Pancreas (tissue), 10 donors: Measurements from ENCODE around the gene REM1. TPM values are rescaled to one million over a fixed set of nuclear protein-coding genes. Genes with fewer than 3 reads are reported as not detected.

Experiments used
- ATAC-seq, 4 donors: fragments of 200-7000 bp; cut with Tn5 transposase; one replicate each; pipeline versions ENCODE4 v1.8.0 to v1.9.1; 2020; ENCODE audit warnings: mild to moderate bottlenecking in 4 of 4, moderate library complexity in 4 of 4
- DNase-seq, 6 donors: peaks; one replicate each; pipeline ENCODE4 v3.0.0-alpha.2; 2020
- FAIRE-seq: peaks from 2 replicates; lab custom pipeline; 2012; peaks lifted over from hg19 to GRCh38; lab: Jason Lieb, UNC
- H3K27ac ChIP-seq, 4 donors: fragments of 200-600 bp; sonication (generic); 1 replicate in 3 of 4; 2 replicates in 1 of 4; pipeline versions ENCODE4 v1.5.0 to v1.8.0; 2020
- H3K27me3 ChIP-seq, 4 donors: fragments of 200-600 bp; one replicate each; pipeline ENCODE4 v1.8.0; 2021
- H3K36me3 ChIP-seq, 3 donors: fragments of 200-600 bp; sonication (generic) in 1 of 3; one replicate each; pipeline versions ENCODE4 v1.5.0 to v1.8.0; 2020 to 2021
- H3K4me1 ChIP-seq, 3 donors: fragments of 200-600 bp; one replicate each; pipeline ENCODE4 v1.8.0; 2021
- H3K4me3 ChIP-seq, 4 donors: fragments of 200-600 bp; sonication (generic) in 2 of 4; one replicate each; pipeline versions ENCODE4 v1.5.0 to v1.8.0; 2020 to 2021
- H3K9me3 ChIP-seq, 4 donors: fragments of 200-600 bp; one replicate each; pipeline ENCODE4 v1.8.0; 2021
- WGBS, 2 donors: extraction: QIAGEN DNeasy Blood & Tissue Kit; methylation state at CpG; one replicate each; pipeline ENCODE4 v1.1.7; 2013; 5-methylcytosine and 5-hydroxymethylcytosine counted together
- intact Hi-C, 3 donors: fragments of 100-400 bp; cut with DNase I; formaldehyde crosslinking; loops; one replicate each; pipeline versions ENCODE4 v1.11.1 to v1.14.2; 2022
- polyA plus RNA-seq, 2 donors: library from polyadenylated mRNA; stranded (reverse); fragments of 200-250 nt; gene quantifications; one replicate each; pipeline ENCODE4 v1.2.3, GENCODE V29; 2013
- total RNA-seq, 6 donors: library from RNA; stranded (reverse); fragmentation: NEBNext Ultra II Directional in 4 of 6; extraction: Animal tissue kit (Norgen Biotek cat#: 25700) in 4 of 6; gene quantifications; one replicate each; pipeline versions ENCODE4 v1.2.1 to v1.2.4, GENCODE V29; 2021 to 2023
- TF ChIP-seq, protein P1 (sequence below), 4 donors: fragments of 200-600 bp; sonication (generic) in 3 of 4; IDR thresholded peaks; one replicate each; pipeline versions ENCODE4 v1.5.0 to v1.8.0; 2021; ENCODE audit warnings: antibody characterized with exemption in 4 of 4
- donor health status: healthy with polysubstance abuse.
- donor health status: DM: no; HTN: no; CAD: no; lungs with moderate emphysema.
- donor health status: DM: no; HTN: no; CAD: no.
- donor health status: control.
- donor health status: control.
- donor health status: Bipolar disorder and iron deficiency.
- donor health status: DM: yes; HTN: yes; CAD: no.
- donor health status: DM: no; HTN: no; CAD: no.
- donor health status: DM: no; HTN: no; CAD: no.
- donor health status: DM: yes; HTN: yes; CAD: no.

REM1 gene
- total and polyA plus RNA-seq, 8 donors: 0.14 to 1.7 (median 0.34) TPM; not detected in 1

DNA sequence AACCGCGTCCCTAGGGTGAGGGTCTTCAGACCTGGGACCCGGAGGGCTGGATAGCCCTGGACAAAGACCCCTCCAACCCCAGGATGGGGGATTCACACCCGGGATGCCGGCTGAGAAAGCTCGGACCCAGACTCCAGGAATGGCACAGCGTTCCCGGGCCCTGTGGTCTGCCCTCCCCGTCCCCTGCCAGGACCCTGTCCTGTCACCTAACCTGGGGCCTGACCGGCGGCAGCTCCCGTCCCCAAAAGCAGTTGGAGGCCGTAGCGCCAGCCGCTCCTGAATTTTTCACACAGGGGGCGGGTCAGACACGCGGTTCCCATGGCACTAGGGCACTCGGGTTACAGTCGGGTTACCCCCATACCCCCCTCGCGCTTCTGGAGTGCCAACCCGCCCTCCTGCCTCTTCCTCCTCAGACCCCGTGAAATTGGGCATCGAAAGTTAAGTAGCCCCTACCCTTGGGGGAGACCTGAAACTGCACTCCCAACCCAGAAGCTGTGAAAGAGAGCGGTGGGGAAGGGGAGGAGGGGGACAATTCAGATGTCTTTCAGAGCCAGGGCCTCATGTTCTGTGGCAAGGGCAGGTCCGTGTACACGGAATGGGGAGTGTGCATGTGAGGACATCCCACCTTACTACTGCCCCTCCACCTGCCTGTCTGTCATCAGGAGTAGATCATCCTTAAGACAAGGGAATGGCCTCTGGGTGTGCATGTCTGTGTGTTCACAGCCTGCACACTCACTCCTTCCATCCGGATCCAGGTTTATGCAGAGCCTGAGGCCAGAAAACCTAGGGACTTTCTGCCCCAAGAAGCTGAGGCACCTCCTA lies 595 bp downstream of the REM1 start:
- TF ChIP-seq, protein P1, sequence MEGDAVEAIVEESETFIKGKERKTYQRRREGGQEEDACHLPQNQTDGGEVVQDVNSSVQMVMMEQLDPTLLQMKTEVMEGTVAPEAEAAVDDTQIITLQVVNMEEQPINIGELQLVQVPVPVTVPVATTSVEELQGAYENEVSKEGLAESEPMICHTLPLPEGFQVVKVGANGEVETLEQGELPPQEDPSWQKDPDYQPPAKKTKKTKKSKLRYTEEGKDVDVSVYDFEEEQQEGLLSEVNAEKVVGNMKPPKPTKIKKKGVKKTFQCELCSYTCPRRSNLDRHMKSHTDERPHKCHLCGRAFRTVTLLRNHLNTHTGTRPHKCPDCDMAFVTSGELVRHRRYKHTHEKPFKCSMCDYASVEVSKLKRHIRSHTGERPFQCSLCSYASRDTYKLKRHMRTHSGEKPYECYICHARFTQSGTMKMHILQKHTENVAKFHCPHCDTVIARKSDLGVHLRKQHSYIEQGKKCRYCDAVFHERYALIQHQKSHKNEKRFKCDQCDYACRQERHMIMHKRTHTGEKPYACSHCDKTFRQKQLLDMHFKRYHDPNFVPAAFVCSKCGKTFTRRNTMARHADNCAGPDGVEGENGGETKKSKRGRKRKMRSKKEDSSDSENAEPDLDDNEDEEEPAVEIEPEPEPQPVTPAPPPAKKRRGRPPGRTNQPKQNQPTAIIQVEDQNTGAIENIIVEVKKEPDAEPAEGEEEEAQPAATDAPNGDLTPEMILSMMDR (IDR thresholded peaks at IDR 0.05): no peak
- Histone ChIP-seq H3K27me3 (peaks cover 0 to 12% (median 0%) of the 10 kb centered on the region in 4 donors), H3K36me3 (no peaks in the 10 kb centered on the region), H3K4me3 (peak overlapping the region in 2 of 4 donors; percentile 24 to 37), H3K9me3 (no peaks in the 10 kb centered on the region), H3K27ac (no peak overlapping the region), H3K4me1 (no peaks in the 10 kb centered on the region)
- ATAC-seq (peak in 2 of 4 donors; percentile 16 to 20), DNase-seq (peak in 1 of 6 donors; percentile 67), FAIRE-seq (no peak)
- intact Hi-C loops: no loop called here
- WGBS, 2 donors: 3 to 5% methylated on average over 29 of the region's 29 CpGs

DNA sequence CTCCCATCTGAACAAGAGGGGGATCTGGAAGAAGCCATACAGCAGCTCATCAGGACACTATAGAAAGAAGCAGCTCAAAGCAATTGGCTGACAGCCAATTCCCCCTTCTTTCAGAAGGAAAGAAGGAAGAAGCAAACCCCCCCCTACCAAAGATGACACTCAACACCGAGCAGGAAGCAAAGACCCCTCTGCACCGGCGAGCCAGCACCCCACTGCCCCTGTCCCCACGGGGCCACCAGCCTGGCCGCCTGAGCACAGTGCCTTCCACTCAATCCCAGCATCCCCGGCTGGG lies 1.2 kb downstream of the REM1 start:
- intact Hi-C loops: no loop called here
- no peaks in the 10 kb centered on the region for H3K9me3 ChIP-seq
- H3K4me3 ChIP-seq: no peak overlapping the region

DNA sequence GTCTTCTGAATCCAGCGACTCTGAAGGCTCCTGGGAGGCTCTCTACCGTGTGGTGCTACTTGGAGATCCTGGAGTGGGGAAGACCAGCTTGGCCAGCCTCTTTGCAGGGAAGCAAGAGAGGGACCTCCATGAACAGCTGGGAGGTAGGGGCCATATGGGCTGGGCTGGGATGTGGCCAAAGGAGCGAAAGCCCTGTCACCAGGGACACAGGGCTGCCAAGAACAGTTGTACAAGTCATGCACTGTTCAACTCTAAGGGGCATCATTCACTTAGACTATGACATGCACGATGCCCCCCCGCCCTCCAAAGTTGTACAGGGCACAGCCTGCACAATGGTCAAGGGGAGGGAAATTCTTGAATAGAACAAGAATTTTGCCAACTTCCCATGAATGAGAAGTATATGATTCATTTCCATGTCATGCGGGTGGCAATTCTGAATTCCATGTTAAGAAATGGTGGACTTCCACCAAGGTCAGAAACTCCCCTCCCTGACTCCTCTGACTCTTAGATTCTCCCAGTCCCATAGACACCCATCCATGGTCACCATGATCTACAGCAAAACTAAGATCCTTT lies 1.6 kb downstream of the REM1 start:
- intact Hi-C loops: no loop called here
- H3K4me3 ChIP-seq: no peak overlapping the region
- FAIRE-seq (no peak), ATAC-seq (no peak), DNase-seq (no peak)
- no peaks in the 10 kb centered on the region for H3K36me3 ChIP-seq
- no peaks in the 10 kb centered on the region for H3K9me3 ChIP-seq
- no peak overlapping the region for H3K27ac ChIP-seq
- H3K27me3 ChIP-seq: peaks cover 0 to 12% (median 0%) of the 10 kb centered on the region in 4 donors
- WGBS, 2 donors: 68 to 74% methylated on average over 6 of the region's 6 CpGs
- TF ChIP-seq, protein P1 (IDR thresholded peaks at IDR 0.05): no peak
- no peaks in the 10 kb centered on the region for H3K4me1 ChIP-seq

More for the DNA sequence above, 1.2 kb downstream of the REM1 start:
- Histone ChIP-seq H3K27ac (no peak overlapping the region), H3K36me3 (no peaks in the 10 kb centered on the region), H3K4me1 (no peaks in the 10 kb centered on the region), H3K27me3 (peaks cover 0 to 12% (median 0%) of the 10 kb centered on the region in 4 donors)
- WGBS, 2 donors: 48 to 70% methylated on average over 6 of the region's 6 CpGs
- no peak for ATAC-seq
- DNase-seq: no peak
- no peak for FAIRE-seq
- TF ChIP-seq, protein P1 (IDR thresholded peaks at IDR 0.05): no peak

DNA sequence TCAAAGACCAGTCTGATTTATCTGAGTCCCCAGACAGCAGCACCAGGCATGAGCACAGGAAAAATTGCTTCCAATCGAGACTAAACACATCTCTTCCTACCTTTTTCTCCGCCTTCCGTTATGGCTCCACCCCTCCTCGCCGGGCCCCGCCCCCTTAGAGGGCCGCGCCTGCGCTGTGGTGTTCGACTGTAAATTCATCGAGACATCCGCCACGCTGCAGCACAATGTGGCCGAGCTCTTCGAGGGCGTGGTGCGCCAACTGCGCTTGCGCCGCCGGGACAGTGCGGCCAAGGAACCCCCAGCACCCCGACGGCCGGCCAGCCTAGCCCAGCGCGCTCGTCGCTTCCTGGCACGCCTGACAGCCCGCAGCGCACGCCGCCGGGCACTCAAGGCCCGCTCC lies 8.9 kb downstream of the REM1 start:
- Histone ChIP-seq H3K36me3 (no peaks in the 10 kb centered on the region), H3K4me3 (no peak overlapping the region), H3K27ac (no peak overlapping the region), H3K4me1 (no peaks in the 10 kb centered on the region), H3K9me3 (no peaks in the 10 kb centered on the region), H3K27me3 (peaks cover 0 to 16% (median 0%) of the 10 kb centered on the region in 4 donors)
- intact Hi-C loops: no loop called here
- FAIRE-seq: no peak
- 21 to 25% methylated on average over 36 of the region's 36 CpGs for WGBS, 2 donors
- peak in 2 of 4 donors; percentile 27 to 38 for ATAC-seq
- peak in 1 of 6 donors; percentile 31 for DNase-seq
- TF ChIP-seq, protein P1 (IDR thresholded peaks at IDR 0.05): no peak
